Measurements from ENCODE around the gene PRKCA.

PRKCA gene

GRCh38 chr17:66751771-66752170, 449.4 kb downstream of the PRKCA start:
- no peak for DNase-seq (ENCODE audit: low read depth in 1 of 2, low spot score in 1 of 2)
- H3K27me3 ChIP-seq (ENCODE audit: insufficient read depth, poor library complexity, severe bottlenecking), result no peaks in the 10 kb centered on the region
- no peak overlapping the region for H3K27ac ChIP-seq (replicated peaks)
- TF ChIP-seq SPI1 (IDR thresholded peaks at IDR 0.05; ENCODE audit: borderline replicate concordance, low read depth), result no peak
- TF ChIP-seq GABPA (IDR thresholded peaks at IDR 0.05; ENCODE audit: low read depth), result no peak
- no peak for TF ChIP-seq POLR2AphosphoS5 (IDR thresholded peaks at IDR 0.05; ENCODE audit: low read depth)
- no peak for TF ChIP-seq CTCF (IDR thresholded peaks at IDR 0.05; ENCODE audit: insufficient read depth, low read length)
- TF ChIP-seq REST (IDR thresholded peaks at IDR 0.05; ENCODE audit: insufficient replicate concordance, low read depth), result no peak
- H3K4me3 ChIP-seq (replicated peaks; ENCODE audit: insufficient read depth, low read length), result no peak overlapping the region

- H3K27ac ChIP-seq (replicated peaks), result no peak overlapping the region
- TF ChIP-seq CTCF (IDR thresholded peaks at IDR 0.05; ENCODE audit: insufficient read depth, low read length) (no peak), GABPA (IDR thresholded peaks at IDR 0.05; ENCODE audit: low read depth) (no peak), SPI1 (IDR thresholded peaks at IDR 0.05; ENCODE audit: borderline replicate concordance, low read depth) (no peak), REST (IDR thresholded peaks at IDR 0.05; ENCODE audit: insufficient replicate concordance, low read depth) (no peak), POLR2AphosphoS5 (IDR thresholded peaks at IDR 0.05; ENCODE audit: low read depth) (no peak)
- no peaks in the 10 kb centered on the region for H3K27me3 ChIP-seq (ENCODE audit: insufficient read depth, poor library complexity, severe bottlenecking)
- no peak for DNase-seq (ENCODE audit: low read depth in 1 of 2, low spot score in 1 of 2)
- no peak overlapping the region for H3K4me3 ChIP-seq (replicated peaks; ENCODE audit: insufficient read depth, low read length)
These were observed 450.0 kb downstream of the PRKCA start for GRCh38 chr17:66752411-66752810.

- no peaks in the 10 kb centered on the region for H3K27me3 ChIP-seq (ENCODE audit: insufficient read depth, poor library complexity, severe bottlenecking)
- DNase-seq (ENCODE audit: low read depth in 1 of 2, low spot score in 1 of 2), result no peak
- no peak overlapping the region for H3K4me3 ChIP-seq (replicated peaks; ENCODE audit: insufficient read depth, low read length)
- H3K27ac ChIP-seq (replicated peaks), result no peak overlapping the region
- no peak for TF ChIP-seq CTCF (IDR thresholded peaks at IDR 0.05; ENCODE audit: insufficient read depth, low read length)
- no peak for TF ChIP-seq GABPA (IDR thresholded peaks at IDR 0.05; ENCODE audit: low read depth)
- TF ChIP-seq SPI1 (IDR thresholded peaks at IDR 0.05; ENCODE audit: borderline replicate concordance, low read depth), result no peak
- TF ChIP-seq REST (IDR thresholded peaks at IDR 0.05; ENCODE audit: insufficient replicate concordance, low read depth), result no peak
- TF ChIP-seq POLR2AphosphoS5 (IDR thresholded peaks at IDR 0.05; ENCODE audit: low read depth), result no peak
These were observed 450.9 kb downstream of the PRKCA start for GRCh38 chr17:66753126-66753920.

Data from HL-60 (cell line).